ENCODE data around the gene PPP1R12C.
"Not testable (repeated sequence)": the region's sequence is repeated elsewhere in the genome, so short reads cannot be mapped to it uniquely, and the experiment has no call there.

DNA sequence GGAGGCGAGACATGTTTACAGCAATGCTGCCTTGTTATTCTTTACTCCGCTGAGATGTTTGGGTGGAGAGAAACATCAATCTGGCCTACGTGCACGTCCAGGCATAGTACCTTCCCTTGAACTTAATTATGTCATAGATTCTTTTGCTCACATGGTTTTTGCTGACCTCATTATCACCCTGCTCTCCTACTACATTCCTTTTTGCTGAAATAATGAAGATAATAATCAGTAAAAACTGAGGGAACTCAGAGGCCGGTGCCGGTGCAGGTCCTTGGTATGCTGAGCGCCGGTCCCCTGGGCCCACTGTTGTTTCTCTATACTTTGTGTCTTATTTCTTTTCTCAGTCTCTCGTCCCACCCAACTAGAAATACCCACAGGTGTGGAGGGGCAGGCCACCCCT lies 57.1 kb downstream of the PPP1R12C start:
- TF ChIP-seq, protein P1, sequence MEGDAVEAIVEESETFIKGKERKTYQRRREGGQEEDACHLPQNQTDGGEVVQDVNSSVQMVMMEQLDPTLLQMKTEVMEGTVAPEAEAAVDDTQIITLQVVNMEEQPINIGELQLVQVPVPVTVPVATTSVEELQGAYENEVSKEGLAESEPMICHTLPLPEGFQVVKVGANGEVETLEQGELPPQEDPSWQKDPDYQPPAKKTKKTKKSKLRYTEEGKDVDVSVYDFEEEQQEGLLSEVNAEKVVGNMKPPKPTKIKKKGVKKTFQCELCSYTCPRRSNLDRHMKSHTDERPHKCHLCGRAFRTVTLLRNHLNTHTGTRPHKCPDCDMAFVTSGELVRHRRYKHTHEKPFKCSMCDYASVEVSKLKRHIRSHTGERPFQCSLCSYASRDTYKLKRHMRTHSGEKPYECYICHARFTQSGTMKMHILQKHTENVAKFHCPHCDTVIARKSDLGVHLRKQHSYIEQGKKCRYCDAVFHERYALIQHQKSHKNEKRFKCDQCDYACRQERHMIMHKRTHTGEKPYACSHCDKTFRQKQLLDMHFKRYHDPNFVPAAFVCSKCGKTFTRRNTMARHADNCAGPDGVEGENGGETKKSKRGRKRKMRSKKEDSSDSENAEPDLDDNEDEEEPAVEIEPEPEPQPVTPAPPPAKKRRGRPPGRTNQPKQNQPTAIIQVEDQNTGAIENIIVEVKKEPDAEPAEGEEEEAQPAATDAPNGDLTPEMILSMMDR (IDR thresholded peaks at IDR 0.05; ENCODE audit: low read depth, low read length), result not testable (repeated sequence)
- not testable (repeated sequence) for TF ChIP-seq POLR2A (IDR thresholded peaks at IDR 0.05; ENCODE audit: extremely low read depth, insufficient read length)
- TF ChIP-seq, protein P2, sequence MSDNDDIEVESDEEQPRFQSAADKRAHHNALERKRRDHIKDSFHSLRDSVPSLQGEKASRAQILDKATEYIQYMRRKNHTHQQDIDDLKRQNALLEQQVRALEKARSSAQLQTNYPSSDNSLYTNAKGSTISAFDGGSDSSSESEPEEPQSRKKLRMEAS (IDR thresholded peaks at IDR 0.05; ENCODE audit: low read depth, low read length), result not testable (repeated sequence)

All from NB4 (cell line).